Epithelial cell of proximal tubule (primary cell): ENCODE data around the gene SGMS1. TPM values are rescaled to one million over a fixed set of nuclear protein-coding genes. Genes with fewer than 3 reads are reported as not detected.

Experiments used
- DNase-seq: peaks from one replicate; pipeline ENCODE4 v3.0.0-alpha.2; 2011; ENCODE audit warnings: low read depth
- H3K4me3 ChIP-seq: 2 replicates; pipeline ENCODE4 v1.5.1; 2011; ENCODE audit warnings: low read depth, mild to moderate bottlenecking, low read length
- CTCF ChIP-seq: conservative IDR thresholded peaks from 2 replicates; pipeline ENCODE4 v1.5.1; 2012; ENCODE audit warnings: low read depth, mild to moderate bottlenecking, low read length
- total RNA-seq: library from RNA; depleted of rRNA; stranded (reverse); fragments of >200 nt; gene quantifications from 2 replicates; pipeline ENCODE4 v1.2.3, GENCODE V29; 2015

Gene SGMS1
- total RNA-seq, 1 donor from 2014 or later = 25.2 TPM

- no peak for TF ChIP-seq CTCF
- DNase-seq = no peak
- H3K4me3 ChIP-seq = no peak overlapping the region
Measured at GRCh38 chr10:50601974-50602373, 21.8 kb downstream of the SGMS1 start.

- no peak overlapping the region for H3K4me3 ChIP-seq
- TF ChIP-seq CTCF = no peak
- DNase-seq = no peak
Measured at GRCh38 chr10:50600831-50601477, 22.8 kb downstream of the SGMS1 start.

- no peak for TF ChIP-seq CTCF
- H3K4me3 ChIP-seq = no peak overlapping the region
- no peak for DNase-seq
Measured at GRCh38 chr10:50600286-50600685, 23.5 kb downstream of the SGMS1 start.

GRCh38 chr10:50596897-50597296, 26.9 kb downstream of the SGMS1 start:
- TF ChIP-seq CTCF = no peak
- no peak overlapping the region for H3K4me3 ChIP-seq
- no peak for DNase-seq

GRCh38 chr10:50596456-50596855, 27.3 kb downstream of the SGMS1 start:
- TF ChIP-seq CTCF = no peak
- DNase-seq = no peak
- H3K4me3 ChIP-seq = no peak overlapping the region

GRCh38 chr10:50595785-50596184, 28.0 kb downstream of the SGMS1 start:
- no peak for DNase-seq
- TF ChIP-seq CTCF = no peak
- no peak overlapping the region for H3K4me3 ChIP-seq

- no peak overlapping the region for H3K4me3 ChIP-seq
- no peak for DNase-seq
- no peak for TF ChIP-seq CTCF
Measured at GRCh38 chr10:50593523-50594376, 30.0 kb downstream of the SGMS1 start.
